Measurements from ENCODE around the gene LRRC8C. TPM values are rescaled to one million over a fixed set of nuclear protein-coding genes. Genes with fewer than 3 reads are reported as not detected.
A peak's percentile ranks its signal among the peaks of the same experiment; 100 is the strongest.

LRRC8C gene
- total RNA-seq, 2 donors from 2014 or later, result 2.5 to 5.5 TPM

- Histone ChIP-seq H3K4me3 (ENCODE audit: low read length) (no peak overlapping the region), H3K27ac (ENCODE audit: low read depth, low read length) (no peak overlapping the region), H3K4me1 (ENCODE audit: control insufficient read depth, insufficient read depth, low read length) (no peaks in the 10 kb centered on the region), H3K36me3 (ENCODE audit: control insufficient read depth, insufficient read depth, low read length) (peaks cover 30% of the 10 kb centered on the region), H3K27me3 (ENCODE audit: control insufficient read depth, insufficient read depth, low read length, poor library complexity, severe bottlenecking) (no peaks in the 10 kb centered on the region), H3K9me3 (ENCODE audit: control insufficient read depth, low read length) (no peaks in the 10 kb centered on the region), H3K9ac (ENCODE audit: extremely low read depth, low read length, poor library complexity, severe bottlenecking) (no peak overlapping the region)
- H3K9me3 Mint-ChIP-seq, result no peaks in the 10 kb centered on the region
- H3K27me3 Mint-ChIP-seq (ENCODE audit: insufficient read depth), result no peaks in the 10 kb centered on the region
- 97% methylated on average over 2 of the region's 2 CpGs; no CpG with 5 or more reads in 1 of the 2 experiments for WGBS, 2 experiments (ENCODE audit: insufficient coverage in 1 of 2, insufficient read length in 1 of 2)
- TF ChIP-seq CTCF (conservative IDR thresholded peaks at IDR 0.05), result no peak
- no peak for DNase-seq
- H3K27ac Mint-ChIP-seq, result no peak overlapping the region
- H3K36me3 Mint-ChIP-seq (ENCODE audit: low read depth), result peaks cover 15% of the 10 kb centered on the region
- H3K4me3 Mint-ChIP-seq, result no peak overlapping the region
- H3K4me1 Mint-ChIP-seq, result peaks cover 20% of the 10 kb centered on the region
These were observed 36.2 kb upstream of the LRRC8C start for GRCh38 chr1:89596698-89597097.

DNA sequence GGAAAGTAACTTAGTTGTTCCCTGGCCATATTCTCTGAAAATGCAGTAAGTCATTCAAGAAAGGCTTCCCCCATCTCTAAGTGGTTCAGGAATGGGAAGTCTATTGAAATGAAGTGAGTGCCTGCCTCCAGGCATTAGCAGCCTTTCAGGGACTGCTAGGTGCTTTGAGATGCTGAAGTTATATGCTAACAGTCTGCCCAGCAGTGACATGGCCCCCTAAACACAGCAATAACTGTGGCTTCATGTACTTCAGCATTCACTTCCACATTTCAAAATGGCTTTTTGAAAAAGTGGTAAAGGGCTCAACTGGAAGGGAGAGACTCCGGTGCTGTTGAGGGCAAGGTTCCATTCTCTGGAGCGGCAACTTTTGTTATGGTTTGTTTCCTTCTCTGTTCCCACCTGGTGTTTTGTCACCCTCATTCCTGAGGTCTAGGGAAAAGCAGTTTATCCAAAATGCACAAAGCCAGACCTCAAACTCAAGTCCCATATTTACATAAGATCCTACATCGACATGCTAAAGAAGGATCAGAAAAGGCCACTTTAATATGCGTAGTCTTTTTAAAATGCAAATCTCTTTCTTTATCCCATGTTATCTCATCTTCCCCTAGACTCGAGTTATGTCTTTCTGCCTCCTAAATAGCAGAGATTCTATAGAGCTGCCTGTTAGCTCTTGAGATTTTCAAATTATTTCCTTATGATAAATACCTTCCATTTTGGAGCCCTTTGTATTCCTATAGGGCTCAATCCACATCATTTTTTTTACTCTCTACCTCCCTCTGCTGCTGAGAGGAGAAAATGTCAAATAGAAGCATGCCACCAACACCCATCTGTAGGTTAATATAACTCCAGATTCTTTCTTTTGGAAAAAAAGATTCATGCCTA is 34.2 kb upstream of the LRRC8C start:
- H3K27ac Mint-ChIP-seq, result peak overlapping the region; percentile 80
- peaks cover 1% of the 10 kb centered on the region for H3K36me3 Mint-ChIP-seq (ENCODE audit: low read depth)
- no peak overlapping the region for H3K4me3 Mint-ChIP-seq
- no peaks in the 10 kb centered on the region for H3K4me1 ChIP-seq (ENCODE audit: control insufficient read depth, insufficient read depth, low read length)
- no peak for DNase-seq
- peak; percentile 81 for TF ChIP-seq CTCF (conservative IDR thresholded peaks at IDR 0.05)
- no peak overlapping the region for H3K9ac ChIP-seq (ENCODE audit: extremely low read depth, low read length, poor library complexity, severe bottlenecking)
- peaks cover 17% of the 10 kb centered on the region for H3K36me3 ChIP-seq (ENCODE audit: control insufficient read depth, insufficient read depth, low read length)
- 60 to 63% methylated on average over 5 of the region's 5 CpGs for WGBS, 2 experiments (ENCODE audit: insufficient coverage in 1 of 2, insufficient read length in 1 of 2)
- H3K27ac ChIP-seq (ENCODE audit: low read depth, low read length), result no peak overlapping the region
- no peaks in the 10 kb centered on the region for H3K9me3 Mint-ChIP-seq
- no peak overlapping the region for H3K4me3 ChIP-seq (ENCODE audit: low read length)
- no peaks in the 10 kb centered on the region for H3K9me3 ChIP-seq (ENCODE audit: control insufficient read depth, low read length)
- H3K27me3 Mint-ChIP-seq (ENCODE audit: insufficient read depth), result no peaks in the 10 kb centered on the region
- H3K4me1 Mint-ChIP-seq, result peaks cover 18% of the 10 kb centered on the region
- H3K27me3 ChIP-seq (ENCODE audit: control insufficient read depth, insufficient read depth, low read length, poor library complexity, severe bottlenecking), result no peaks in the 10 kb centered on the region

- no peak overlapping the region for H3K9ac ChIP-seq (ENCODE audit: extremely low read depth, low read length, poor library complexity, severe bottlenecking)
- Mint-ChIP-seq H3K27me3 (ENCODE audit: insufficient read depth) (no peaks in the 10 kb centered on the region), H3K4me1 (peaks cover 15% of the 10 kb centered on the region), H3K36me3 (ENCODE audit: low read depth) (no peaks in the 10 kb centered on the region), H3K4me3 (no peak overlapping the region), H3K27ac (peak overlapping the region; percentile 80), H3K9me3 (no peaks in the 10 kb centered on the region)
- WGBS, 2 experiments (ENCODE audit: insufficient coverage in 1 of 2, insufficient read length in 1 of 2), result 94 to 100% methylated on average over 1 to 2 of the region's 2 CpGs
- peak; percentile 23 for TF ChIP-seq CTCF (conservative IDR thresholded peaks at IDR 0.05)
- DNase-seq, result no peak
- no peak overlapping the region for H3K27ac ChIP-seq (ENCODE audit: low read depth, low read length)
- H3K4me3 ChIP-seq (ENCODE audit: low read length), result no peak overlapping the region
- no peaks in the 10 kb centered on the region for H3K9me3 ChIP-seq (ENCODE audit: control insufficient read depth, low read length)
- peaks cover 16% of the 10 kb centered on the region for H3K36me3 ChIP-seq (ENCODE audit: control insufficient read depth, insufficient read depth, low read length)
- H3K4me1 ChIP-seq (ENCODE audit: control insufficient read depth, insufficient read depth, low read length), result no peaks in the 10 kb centered on the region
- no peaks in the 10 kb centered on the region for H3K27me3 ChIP-seq (ENCODE audit: control insufficient read depth, insufficient read depth, low read length, poor library complexity, severe bottlenecking)
These were observed 33.6 kb upstream of the LRRC8C start for GRCh38 chr1:89599332-89599630.
